HepG2 (cell line): Measurements from ENCODE around the gene MAP2K1. TPM values are rescaled to one million over a fixed set of nuclear protein-coding genes. Genes with fewer than 3 reads are reported as not detected.

ENCODE experiments used
- MXI1 ChIP-seq: IDR thresholded peaks from 3 replicates; pipeline ENCODE4 v1.6.1; 2012; ENCODE audit warnings: low read depth, low read length, inconsistent platforms, borderline replicate concordance
- NFATC3 ChIP-seq: sonication (generic); formaldehyde crosslinking; IDR thresholded peaks from 2 replicates; pipeline ENCODE4 v1.5.1; 2020; ENCODE audit warnings: mild to moderate bottlenecking, missing genetic modification reagents
- TGIF2 ChIP-seq: IDR thresholded peaks from 2 replicates; pipeline ENCODE4 v1.6.1; 2016; ENCODE audit warnings: control low read depth, missing compliant biosample characterization
- polyA plus RNA-seq, 8 experiments: library from polyadenylated mRNA; depleted of rRNA in 3 of 8; stranded (reverse) in 7 of 8; unstranded in 1 of 8; fragments of >200 nt; fragmentation: Illumina TruSeq in 4 of 8; extraction: Trizol in 4 of 8; gene quantifications; 2 replicates each; pipeline versions ENCODE4 v1.2.1 to v1.2.3, GENCODE V29; 2011 to 2016; ENCODE audit warnings: low read depth in 4 of 8, missing spikeins in 1 of 8, mixed read lengths in 1 of 8; ENCODE audit not compliant: insufficient read depth in 1 of 8
- total RNA-seq, 5 experiments: library from RNA; depleted of rRNA; stranded (reverse); fragments of >200 nt; fragmentation: Illumina TruSeq; extraction: Trizol; gene quantifications; 2 replicates each; pipeline ENCODE4 v1.2.3, GENCODE V29; 2016; ENCODE audit warnings: low read depth in 1 of 5
- TF ChIP-seq, protein P1 (sequence below): sonication (generic); formaldehyde crosslinking; IDR thresholded peaks from 2 replicates; pipeline ENCODE4; 2020; ENCODE audit warnings: missing genetic modification reagents, mild to moderate bottlenecking, borderline replicate concordance
- TF ChIP-seq, protein P2 (sequence below): sonication (generic); formaldehyde crosslinking; IDR thresholded peaks from 2 replicates; pipeline ENCODE4 v1.5.0; 2020; ENCODE audit warnings: mild to moderate bottlenecking, missing genetic modification reagents
- TF ChIP-seq, protein P3 (sequence below): IDR thresholded peaks from 2 replicates; pipeline ENCODE4 v1.6.1; 2016; ENCODE audit warnings: low read depth, missing genetic modification reagents, missing compliant biosample characterization

MAP2K1 gene
- total and polyA plus RNA-seq, 2 of the 13 experiments (the other 11 are each of a cell fraction or from before 2014, with no cell fraction given), result 24.1 to 49.2 TPM

DNA sequence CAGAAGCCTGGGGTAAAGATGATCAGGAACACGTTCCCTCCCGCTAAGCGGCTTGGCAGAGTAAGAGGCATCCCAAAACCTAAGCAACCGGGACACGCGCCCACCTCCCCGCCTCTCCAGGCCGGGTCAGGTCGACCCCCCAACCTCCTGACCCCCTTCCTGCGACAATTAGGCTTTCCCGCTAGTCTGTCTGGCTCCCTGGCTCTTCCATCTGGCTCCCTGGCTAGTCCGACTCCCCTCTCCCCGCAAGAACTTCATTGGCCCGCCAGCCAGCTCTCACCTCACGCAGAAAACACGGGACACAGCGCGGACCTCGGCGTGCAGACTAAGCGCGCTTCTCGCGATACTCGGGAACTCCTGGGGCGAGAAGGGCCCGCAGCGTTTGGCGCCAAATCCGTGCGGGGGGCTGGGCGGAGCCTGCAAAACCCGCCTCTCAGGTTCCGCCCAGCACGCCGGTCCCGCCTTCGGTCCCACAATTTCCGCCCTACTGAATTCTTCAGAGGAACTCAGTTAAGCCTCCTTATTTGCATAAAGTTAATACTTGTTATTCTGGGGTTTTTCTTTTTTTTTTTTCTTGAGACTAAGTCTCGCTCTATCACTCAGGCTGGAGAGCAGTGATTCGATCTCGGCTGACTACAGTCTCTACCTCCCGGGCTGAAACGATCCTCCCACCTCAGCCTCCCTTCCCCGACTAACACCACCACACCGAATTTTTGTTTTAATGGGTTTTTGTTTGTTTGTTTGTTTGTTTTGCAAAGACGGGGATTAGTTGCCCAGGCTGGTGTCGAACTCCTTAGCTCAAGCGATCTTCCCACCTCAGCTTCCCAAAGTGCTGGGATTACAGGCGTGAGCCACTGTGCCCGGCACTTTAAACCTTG is 30.1 kb upstream of the MAP2K1 start, which contains the start of gene TIPIN (continued):
- TF ChIP-seq, protein P1, sequence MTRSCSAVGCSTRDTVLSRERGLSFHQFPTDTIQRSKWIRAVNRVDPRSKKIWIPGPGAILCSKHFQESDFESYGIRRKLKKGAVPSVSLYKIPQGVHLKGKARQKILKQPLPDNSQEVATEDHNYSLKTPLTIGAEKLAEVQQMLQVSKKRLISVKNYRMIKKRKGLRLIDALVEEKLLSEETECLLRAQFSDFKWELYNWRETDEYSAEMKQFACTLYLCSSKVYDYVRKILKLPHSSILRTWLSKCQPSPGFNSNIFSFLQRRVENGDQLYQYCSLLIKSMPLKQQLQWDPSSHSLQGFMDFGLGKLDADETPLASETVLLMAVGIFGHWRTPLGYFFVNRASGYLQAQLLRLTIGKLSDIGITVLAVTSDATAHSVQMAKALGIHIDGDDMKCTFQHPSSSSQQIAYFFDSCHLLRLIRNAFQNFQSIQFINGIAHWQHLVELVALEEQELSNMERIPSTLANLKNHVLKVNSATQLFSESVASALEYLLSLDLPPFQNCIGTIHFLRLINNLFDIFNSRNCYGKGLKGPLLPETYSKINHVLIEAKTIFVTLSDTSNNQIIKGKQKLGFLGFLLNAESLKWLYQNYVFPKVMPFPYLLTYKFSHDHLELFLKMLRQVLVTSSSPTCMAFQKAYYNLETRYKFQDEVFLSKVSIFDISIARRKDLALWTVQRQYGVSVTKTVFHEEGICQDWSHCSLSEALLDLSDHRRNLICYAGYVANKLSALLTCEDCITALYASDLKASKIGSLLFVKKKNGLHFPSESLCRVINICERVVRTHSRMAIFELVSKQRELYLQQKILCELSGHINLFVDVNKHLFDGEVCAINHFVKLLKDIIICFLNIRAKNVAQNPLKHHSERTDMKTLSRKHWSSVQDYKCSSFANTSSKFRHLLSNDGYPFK, result peak; percentile 52; the same call in 1 of the 2 replicates
- peak; percentile 85; the same call in 2 of the 3 replicates for TF ChIP-seq MXI1
- TF ChIP-seq, protein P2, sequence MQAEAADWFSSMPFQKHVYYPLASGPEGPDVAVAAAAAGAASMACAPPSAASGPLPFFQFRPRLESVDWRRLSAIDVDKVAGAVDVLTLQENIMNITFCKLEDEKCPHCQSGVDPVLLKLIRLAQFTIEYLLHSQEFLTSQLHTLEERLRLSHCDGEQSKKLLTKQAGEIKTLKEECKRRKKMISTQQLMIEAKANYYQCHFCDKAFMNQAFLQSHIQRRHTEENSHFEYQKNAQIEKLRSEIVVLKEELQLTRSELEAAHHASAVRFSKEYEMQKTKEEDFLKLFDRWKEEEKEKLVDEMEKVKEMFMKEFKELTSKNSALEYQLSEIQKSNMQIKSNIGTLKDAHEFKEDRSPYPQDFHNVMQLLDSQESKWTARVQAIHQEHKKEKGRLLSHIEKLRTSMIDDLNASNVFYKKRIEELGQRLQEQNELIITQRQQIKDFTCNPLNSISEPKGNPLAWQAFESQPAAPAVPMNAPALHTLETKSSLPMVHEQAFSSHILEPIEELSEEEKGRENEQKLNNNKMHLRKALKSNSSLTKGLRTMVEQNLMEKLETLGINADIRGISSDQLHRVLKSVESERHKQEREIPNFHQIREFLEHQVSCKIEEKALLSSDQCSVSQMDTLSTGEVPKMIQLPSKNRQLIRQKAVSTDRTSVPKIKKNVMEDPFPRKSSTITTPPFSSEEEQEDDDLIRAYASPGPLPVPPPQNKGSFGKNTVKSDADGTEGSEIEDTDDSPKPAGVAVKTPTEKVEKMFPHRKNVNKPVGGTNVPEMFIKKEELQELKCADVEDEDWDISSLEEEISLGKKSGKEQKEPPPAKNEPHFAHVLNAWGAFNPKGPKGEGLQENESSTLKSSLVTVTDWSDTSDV (CRISPR knock-in tag), result 0 out of 2 replicates have a peak, but pooled peaks have one; percentile 57
- peak; percentile 65; the same call in 1 of the 2 replicates for TF ChIP-seq NFATC3 (CRISPR knock-in tag)
- TF ChIP-seq, protein P3, sequence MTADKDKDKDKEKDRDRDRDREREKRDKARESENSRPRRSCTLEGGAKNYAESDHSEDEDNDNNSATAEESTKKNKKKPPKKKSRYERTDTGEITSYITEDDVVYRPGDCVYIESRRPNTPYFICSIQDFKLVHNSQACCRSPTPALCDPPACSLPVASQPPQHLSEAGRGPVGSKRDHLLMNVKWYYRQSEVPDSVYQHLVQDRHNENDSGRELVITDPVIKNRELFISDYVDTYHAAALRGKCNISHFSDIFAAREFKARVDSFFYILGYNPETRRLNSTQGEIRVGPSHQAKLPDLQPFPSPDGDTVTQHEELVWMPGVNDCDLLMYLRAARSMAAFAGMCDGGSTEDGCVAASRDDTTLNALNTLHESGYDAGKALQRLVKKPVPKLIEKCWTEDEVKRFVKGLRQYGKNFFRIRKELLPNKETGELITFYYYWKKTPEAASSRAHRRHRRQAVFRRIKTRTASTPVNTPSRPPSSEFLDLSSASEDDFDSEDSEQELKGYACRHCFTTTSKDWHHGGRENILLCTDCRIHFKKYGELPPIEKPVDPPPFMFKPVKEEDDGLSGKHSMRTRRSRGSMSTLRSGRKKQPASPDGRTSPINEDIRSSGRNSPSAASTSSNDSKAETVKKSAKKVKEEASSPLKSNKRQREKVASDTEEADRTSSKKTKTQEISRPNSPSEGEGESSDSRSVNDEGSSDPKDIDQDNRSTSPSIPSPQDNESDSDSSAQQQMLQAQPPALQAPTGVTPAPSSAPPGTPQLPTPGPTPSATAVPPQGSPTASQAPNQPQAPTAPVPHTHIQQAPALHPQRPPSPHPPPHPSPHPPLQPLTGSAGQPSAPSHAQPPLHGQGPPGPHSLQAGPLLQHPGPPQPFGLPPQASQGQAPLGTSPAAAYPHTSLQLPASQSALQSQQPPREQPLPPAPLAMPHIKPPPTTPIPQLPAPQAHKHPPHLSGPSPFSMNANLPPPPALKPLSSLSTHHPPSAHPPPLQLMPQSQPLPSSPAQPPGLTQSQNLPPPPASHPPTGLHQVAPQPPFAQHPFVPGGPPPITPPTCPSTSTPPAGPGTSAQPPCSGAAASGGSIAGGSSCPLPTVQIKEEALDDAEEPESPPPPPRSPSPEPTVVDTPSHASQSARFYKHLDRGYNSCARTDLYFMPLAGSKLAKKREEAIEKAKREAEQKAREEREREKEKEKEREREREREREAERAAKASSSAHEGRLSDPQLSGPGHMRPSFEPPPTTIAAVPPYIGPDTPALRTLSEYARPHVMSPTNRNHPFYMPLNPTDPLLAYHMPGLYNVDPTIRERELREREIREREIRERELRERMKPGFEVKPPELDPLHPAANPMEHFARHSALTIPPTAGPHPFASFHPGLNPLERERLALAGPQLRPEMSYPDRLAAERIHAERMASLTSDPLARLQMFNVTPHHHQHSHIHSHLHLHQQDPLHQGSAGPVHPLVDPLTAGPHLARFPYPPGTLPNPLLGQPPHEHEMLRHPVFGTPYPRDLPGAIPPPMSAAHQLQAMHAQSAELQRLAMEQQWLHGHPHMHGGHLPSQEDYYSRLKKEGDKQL (CRISPR knock-in tag), result 0 out of 2 replicates have a peak, but pooled peaks have one; percentile 34
- TF ChIP-seq TGIF2 (CRISPR knock-in tag), result peak; percentile 67; the same call in 1 of the 2 replicates
